ENCODE measurements around the gene MOG. TPM values are rescaled to one million over a fixed set of nuclear protein-coding genes. Genes with fewer than 3 reads are reported as not detected.
A peak's percentile ranks its signal among the peaks of the same experiment; 100 is the strongest.

The MOG gene
- total RNA-seq, result under 1 TPM in 3 of 8 experiments, not detected in 5; 0.31 to 0.85 (median 0.84) TPM

- no peak within 1 kb of the TSS for H3K27ac ChIP-seq
- H3K4me3 ChIP-seq, result no peak within 1 kb of the TSS
- no peak for ATAC-seq (replicated peaks in 6 of 8)
- 17 to 59% (median 45%) methylated on average over 2 to 4 of the region's 4 CpGs; no CpG with 5 or more reads in 7 of the 10 experiments for WGBS, 10 experiments
- in situ Hi-C loops (cut with MboI; ENCODE audit: low pct_unique_long_range_greater_than_20kb in 2 of 9, low sequenced_read_pairs in 9 of 9, unreplicated experiment in 9 of 9), result no loop called here
- H3K4me1 ChIP-seq (replicated peaks in 1 of 2), result no peaks in the 10 kb centered on the region
Observed at GRCh38 chr6:29656798-29657197, at the start of gene MOG. MOG (plus strand) TSS chr6:29657092; CDS start chr6:29657210, 118 bp downstream.

- Histone ChIP-seq H3K4me1 (replicated peaks in 1 of 2) (peaks cover 3 to 4% of the 10 kb centered on the region in 2 donors), H3K4me3 (no peak overlapping the region), H3K27ac (no peak overlapping the region)
- in situ Hi-C loops (cut with MboI; ENCODE audit: low pct_unique_long_range_greater_than_20kb in 2 of 9, low sequenced_read_pairs in 9 of 9, unreplicated experiment in 9 of 9), result loop anchor here in 1 of 9 experiments (25.0 kb wide), 1 partner anchor 621 kb away; no protein-coding TSS in a partner anchor
- ATAC-seq (replicated peaks in 6 of 8), result no peak
Observed at GRCh38 chr6:29608131-29608530, 48.8 kb upstream of the MOG start.

DNA sequence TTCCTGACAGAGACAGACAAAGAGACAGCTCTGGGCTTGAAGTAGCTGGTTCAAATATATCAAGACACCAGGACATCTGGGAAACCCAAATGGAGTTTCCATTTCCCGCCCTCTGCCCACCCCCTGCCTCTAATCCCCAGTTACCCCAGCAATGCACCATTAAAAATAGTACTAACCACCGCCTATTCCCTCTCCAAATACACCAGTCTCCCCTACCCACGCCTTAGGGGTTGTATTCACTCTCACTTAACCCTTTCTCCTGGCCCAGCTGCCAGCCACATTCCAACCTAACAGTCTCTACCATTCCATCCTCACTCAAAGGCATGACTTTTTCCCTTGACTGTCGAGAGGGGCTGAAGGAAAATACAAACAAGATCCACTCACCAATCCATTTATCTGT lies 46.4 kb upstream of the MOG start:
- in situ Hi-C loops (cut with MboI; ENCODE audit: low pct_unique_long_range_greater_than_20kb in 2 of 9, low sequenced_read_pairs in 9 of 9, unreplicated experiment in 9 of 9), result loop anchor here in 1 of 9 experiments (25.0 kb wide), 1 partner anchor 623 kb away; no protein-coding TSS in a partner anchor
- H3K4me1 ChIP-seq (replicated peaks in 1 of 2), result no peaks in the 10 kb centered on the region
- 80 to 100% (median 100%) methylated on average over 1 to 3 of the region's 4 CpGs; no CpG with 5 or more reads in 5 of the 10 experiments for WGBS, 10 experiments
- H3K4me3 ChIP-seq, result no peak overlapping the region
- no peak overlapping the region for H3K27ac ChIP-seq
- peak in 1 of 8 experiments; percentile 51 for ATAC-seq (replicated peaks in 6 of 8)

DNA sequence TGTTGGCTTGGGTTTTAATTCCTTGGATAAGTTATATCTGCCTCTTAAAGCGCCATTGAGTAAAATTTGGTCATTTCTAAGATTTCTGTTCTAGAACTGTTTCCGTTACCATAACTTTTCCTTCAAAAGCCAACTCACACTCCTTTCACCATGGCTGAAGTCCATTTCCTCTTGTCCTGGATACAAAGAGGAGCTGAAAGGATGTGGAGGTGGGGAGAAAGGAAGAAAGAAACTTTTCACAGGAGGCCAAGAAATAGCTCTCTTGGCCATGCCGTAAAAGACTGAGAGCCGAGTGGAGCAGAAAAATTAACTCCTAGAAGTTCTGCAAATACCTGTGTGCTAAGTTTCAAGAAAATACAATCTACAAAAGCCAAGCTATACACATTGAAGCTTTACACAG lies 45.5 kb upstream of the MOG start:
- Histone ChIP-seq H3K4me3 (no peak overlapping the region), H3K27ac (no peak overlapping the region), H3K4me1 (replicated peaks in 1 of 2) (no peaks in the 10 kb centered on the region)
- 71 to 100% (median 93%) methylated on average over 1 to 4 of the region's 4 CpGs for WGBS, 10 experiments
- in situ Hi-C loops (cut with MboI; ENCODE audit: low pct_unique_long_range_greater_than_20kb in 2 of 9, low sequenced_read_pairs in 9 of 9, unreplicated experiment in 9 of 9), result loop anchor here in 1 of 9 experiments (25.0 kb wide), 1 partner anchor 624 kb away; no protein-coding TSS in a partner anchor
- no peak for ATAC-seq (replicated peaks in 6 of 8)

- in situ Hi-C loops (cut with MboI; ENCODE audit: low pct_unique_long_range_greater_than_20kb in 2 of 9, low sequenced_read_pairs in 9 of 9, unreplicated experiment in 9 of 9), result loop anchor here in 1 of 9 experiments (25.0 kb wide), 1 partner anchor 631 kb away; no protein-coding TSS in a partner anchor
- H3K4me1 ChIP-seq (replicated peaks in 1 of 2), result no peaks in the 10 kb centered on the region
- WGBS, 10 experiments, result 78 to 100% (median 96%) methylated on average over 3 to 7 of the region's 8 CpGs
- ATAC-seq (replicated peaks in 6 of 8), result no peak
- no peak overlapping the region for H3K4me3 ChIP-seq
- H3K27ac ChIP-seq, result no peak overlapping the region
Observed at GRCh38 chr6:29617782-29618554, 38.9 kb upstream of the MOG start.

DNA sequence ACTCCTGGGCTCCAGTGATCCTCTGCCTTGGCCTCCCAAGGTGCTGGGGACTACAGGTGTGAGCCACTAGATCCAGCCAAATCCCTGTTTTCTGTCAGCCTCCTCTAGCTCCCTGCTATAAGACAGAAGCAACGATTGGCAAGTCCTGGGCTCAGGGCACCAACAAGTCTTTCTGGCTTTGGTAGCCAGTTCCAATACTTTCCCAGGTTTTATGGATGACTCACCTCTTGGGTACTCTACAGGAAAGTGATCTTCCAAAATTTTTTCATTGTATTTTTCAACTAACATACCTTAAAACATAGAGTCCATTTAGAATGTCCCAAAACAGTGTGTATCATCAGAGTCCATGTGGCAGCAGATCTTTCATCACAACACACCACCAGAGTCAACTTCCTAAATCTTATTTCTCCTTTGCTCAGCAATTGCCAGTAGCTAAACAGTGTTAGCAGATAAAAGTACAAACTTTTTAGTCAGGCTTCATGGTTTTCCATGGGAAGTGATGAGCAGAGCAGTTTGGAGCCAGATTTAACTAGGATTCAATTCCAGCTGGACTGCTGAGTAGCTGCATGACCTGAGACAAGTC lies 37.2 kb upstream of the MOG start:
- in situ Hi-C loops (cut with MboI; ENCODE audit: low pct_unique_long_range_greater_than_20kb in 2 of 9, low sequenced_read_pairs in 9 of 9, unreplicated experiment in 9 of 9), result loop anchor here in 1 of 9 experiments (25.0 kb wide), 1 partner anchor 632 kb away; no protein-coding TSS in a partner anchor
- no peak overlapping the region for H3K4me3 ChIP-seq
- no peak for ATAC-seq (replicated peaks in 6 of 8)
- 82 to 100% (median 88%) methylated on average over 1 of the region's 1 CpG; no CpG with 5 or more reads in 5 of the 10 experiments for WGBS, 10 experiments
- no peak overlapping the region for H3K27ac ChIP-seq
- H3K4me1 ChIP-seq (replicated peaks in 1 of 2), result peaks cover 0 to 4% of the 10 kb centered on the region in 2 donors

GRCh38 chr6:29620630-29621029 lies 36.3 kb upstream of the MOG start:
- peaks cover 0 to 8% of the 10 kb centered on the region in 2 donors for H3K4me1 ChIP-seq (replicated peaks in 1 of 2)
- in situ Hi-C loops (cut with MboI; ENCODE audit: low pct_unique_long_range_greater_than_20kb in 2 of 9, low sequenced_read_pairs in 9 of 9, unreplicated experiment in 9 of 9), result loop anchor here in 1 of 9 experiments (25.0 kb wide), 1 partner anchor 633 kb away; no protein-coding TSS in a partner anchor
- H3K4me3 ChIP-seq, result no peak overlapping the region
- H3K27ac ChIP-seq, result no peak overlapping the region
- ATAC-seq (replicated peaks in 6 of 8), result peak in 1 of 8 experiments; percentile 29
- 42 to 93% (median 76%) methylated on average over 1 to 3 of the region's 4 CpGs; no CpG with 5 or more reads in 3 of the 10 experiments for WGBS, 10 experiments

DNA sequence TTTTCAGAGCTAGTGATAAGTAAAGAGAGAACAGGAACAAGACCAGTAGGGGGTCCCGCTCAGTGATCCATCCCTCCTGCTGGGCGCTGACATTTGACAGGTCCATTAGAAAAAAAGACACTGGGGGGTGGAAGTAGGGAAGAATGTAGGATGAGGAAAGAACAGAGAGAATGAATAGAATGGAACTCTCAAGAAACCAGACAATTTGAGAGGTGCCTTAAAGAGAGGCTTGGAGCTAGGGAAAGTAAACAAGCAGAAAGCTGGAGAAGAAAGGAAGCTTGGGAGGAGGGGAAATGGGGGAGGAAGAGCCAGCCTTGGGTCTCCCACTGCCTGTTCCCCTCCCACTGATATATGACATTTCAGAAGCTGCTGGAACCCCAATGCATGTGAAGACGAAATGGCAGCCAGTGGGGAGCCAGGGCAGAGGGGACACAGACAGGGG lies 32.4 kb upstream of the MOG start:
- ATAC-seq (replicated peaks in 6 of 8), result no peak
- Histone ChIP-seq H3K4me3 (no peak overlapping the region), H3K4me1 (replicated peaks in 1 of 2) (peaks cover 8% of the 10 kb centered on the region in 2 donors), H3K27ac (no peak overlapping the region)
- WGBS, 10 experiments, result 29 to 92% (median 47%) methylated on average over 1 to 2 of the region's 3 CpGs; no CpG with 5 or more reads in 6 of the 10 experiments
- in situ Hi-C loops (cut with MboI; ENCODE audit: low pct_unique_long_range_greater_than_20kb in 2 of 9, low sequenced_read_pairs in 9 of 9, unreplicated experiment in 9 of 9), result loop anchor here in 1 of 9 experiments (25.0 kb wide), 1 partner anchor 637 kb away; no protein-coding TSS in a partner anchor

- no peak for ATAC-seq (replicated peaks in 6 of 8)
- Histone ChIP-seq H3K4me3 (no peak overlapping the region), H3K27ac (no peak overlapping the region), H3K4me1 (replicated peaks in 1 of 2) (peaks cover 8% of the 10 kb centered on the region in 2 donors)
- in situ Hi-C loops (cut with MboI; ENCODE audit: low pct_unique_long_range_greater_than_20kb in 2 of 9, low sequenced_read_pairs in 9 of 9, unreplicated experiment in 9 of 9), result no loop called here
- WGBS, 10 experiments, result 13 to 80% (median 48%) methylated on average over 2 to 7 of the region's 7 CpGs; no CpG with 5 or more reads in 2 of the 10 experiments
Observed at GRCh38 chr6:29625337-29625930, 31.5 kb upstream of the MOG start.

GRCh38 chr6:29626948-29627754 lies 29.7 kb upstream of the MOG start:
- Histone ChIP-seq H3K4me3 (peak overlapping the region; percentile 28 to 48 (median 38)), H3K4me1 (replicated peaks in 1 of 2) (peaks cover 17 to 18% of the 10 kb centered on the region in 2 donors), H3K27ac (peak overlapping the region; percentile 17 to 35)
- peak in 2 of 8 experiments; percentile 1 to 2 for ATAC-seq (replicated peaks in 6 of 8)
- WGBS, 10 experiments, result 71% methylated on average over 1 of the region's 31 CpGs; no CpG with 5 or more reads in 9 of the 10 experiments
- in situ Hi-C loops (cut with MboI; ENCODE audit: low pct_unique_long_range_greater_than_20kb in 2 of 9, low sequenced_read_pairs in 9 of 9, unreplicated experiment in 9 of 9), result no loop called here

- Histone ChIP-seq H3K27ac (peak overlapping the region; percentile 28 to 35), H3K4me1 (replicated peaks in 1 of 2) (peaks cover 17 to 18% of the 10 kb centered on the region in 2 donors), H3K4me3 (peak overlapping the region; percentile 28 to 48 (median 38))
- in situ Hi-C loops (cut with MboI; ENCODE audit: low pct_unique_long_range_greater_than_20kb in 2 of 9, low sequenced_read_pairs in 9 of 9, unreplicated experiment in 9 of 9), result no loop called here
- peak; percentile 19 to 29 (median 24) for ATAC-seq (replicated peaks in 6 of 8)
- no CpG with 5 or more reads among the region's 51 CpGs for WGBS, 10 experiments
Observed at GRCh38 chr6:29627755-29628418, 29.0 kb upstream of the MOG start.

Data from motor neuron (in vitro differentiated cells).